Upper lobe of left lung (tissue), 4 donors: Measurements from ENCODE around the gene TRIM29.

Experiments
- EP300 ChIP-seq, 4 donors: sonication (generic); formaldehyde crosslinking; IDR thresholded peaks; one replicate each; pipeline ENCODE4 v1.5.1; 2017; ENCODE audit warnings: antibody characterized with exemption in 4 of 4, control low read depth in 2 of 4
- POLR2A ChIP-seq, 4 donors: fragments of 450-650 bp; IDR thresholded peaks; one replicate each; pipeline ENCODE4 v1.5.1; 2016 to 2017; ENCODE audit warnings: antibody characterized with exemption in 4 of 4, mild to moderate bottlenecking in 2 of 4

GRCh38 chr11:120091701-120092100 lies 46.2 kb downstream of the TRIM29 start:
- TF ChIP-seq EP300 (IDR thresholded peaks at IDR 0.05), result no peak
- no peak for TF ChIP-seq POLR2A (IDR thresholded peaks at IDR 0.05)
